HuH-7.5 (cell line): ENCODE results near the gene PLET1.

ENCODE experiments used
- DNase-seq: peaks from one replicate; pipeline ENCODE4 v3.0.0; 2011; ENCODE audit warnings: low spot score

The PLET1 gene

GRCh38 chr11:112260490-112260889 is at the start of gene PLET1:
Gene PLET1, minus strand, starts transcription at chr11:112260860. Its CDS starts 271 bp downstream, at chr11:112260589.
- no peak for DNase-seq

- no peak for DNase-seq
These were observed 49.8 kb upstream of the PLET1 start for GRCh38 chr11:112310419-112310818.

GRCh38 chr11:112308651-112309050 is 48.0 kb upstream of the PLET1 start:
- DNase-seq: no peak

- DNase-seq: no peak
These were observed 47.0 kb upstream of the PLET1 start for GRCh38 chr11:112307616-112308015.

- DNase-seq: no peak
These were observed 45.6 kb upstream of the PLET1 start for GRCh38 chr11:112306230-112306629.

GRCh38 chr11:112304914-112305313 is 44.3 kb upstream of the PLET1 start:
- no peak for DNase-seq

- DNase-seq: no peak
These were observed 43.0 kb upstream of the PLET1 start for GRCh38 chr11:112303616-112304015.

GRCh38 chr11:112302226-112302868 is 41.7 kb upstream of the PLET1 start:
- no peak for DNase-seq

- DNase-seq: no peak
These were observed 39.6 kb upstream of the PLET1 start for GRCh38 chr11:112300094-112300786.

- no peak for DNase-seq
These were observed 37.9 kb upstream of the PLET1 start for GRCh38 chr11:112298535-112298934.

GRCh38 chr11:112297248-112297866 is 36.7 kb upstream of the PLET1 start:
- no peak for DNase-seq

- no peak for DNase-seq
These were observed 35.4 kb upstream of the PLET1 start for GRCh38 chr11:112296044-112296443.

GRCh38 chr11:112294688-112295340 is 34.2 kb upstream of the PLET1 start:
- DNase-seq: no peak

- DNase-seq: no peak
These were observed 33.0 kb upstream of the PLET1 start for GRCh38 chr11:112293614-112294013.

- DNase-seq: no peak
These were observed 32.2 kb upstream of the PLET1 start for GRCh38 chr11:112292785-112293407.

GRCh38 chr11:112292188-112292587 is 31.5 kb upstream of the PLET1 start:
- no peak for DNase-seq

- no peak for DNase-seq
These were observed 30.5 kb upstream of the PLET1 start for GRCh38 chr11:112291191-112291590.

- DNase-seq: no peak
These were observed 29.8 kb upstream of the PLET1 start for GRCh38 chr11:112290493-112290850.

GRCh38 chr11:112289588-112290492 is 29.2 kb upstream of the PLET1 start:
- DNase-seq: peak; percentile 63

GRCh38 chr11:112288021-112288420 is 27.4 kb upstream of the PLET1 start:
- no peak for DNase-seq

- no peak for DNase-seq
These were observed 25.2 kb upstream of the PLET1 start for GRCh38 chr11:112285841-112286311.
